Stimulated activated naive B cell treated with anti-CD40 and anti-IgM and Interleukin-4, amounts not matched to agents 10 μg/mL and 1 μg/mL and 100 μg/mL, for 72 hours (primary cell): ENCODE measurements around the gene BAZ2A.
A peak's percentile ranks its signal among the peaks of the same experiment; 100 is the strongest.

ENCODE experiments used
- ATAC-seq, 2 donors: fragments of 150-1000 bp; cut with Tn5 transposase; replicated peaks; 2 replicates each; pipeline ENCODE4 v1.10.0; 2021; ENCODE audit warnings: moderate library complexity in 1 of 2
- DNase-seq: peaks from one replicate; pipeline ENCODE4 v3.0.0; 2021
- H3K27ac Mint-ChIP-seq: one replicate; pipeline ENCODE4 v1.8.0; 2022; ENCODE audit warnings: mild to moderate bottlenecking, mixed read lengths
- H3K27me3 Mint-ChIP-seq, 2 donors: one replicate each; pipeline ENCODE4 v1.8.0; 2022; ENCODE audit warnings: mixed read lengths in 2 of 2
- H3K36me3 Mint-ChIP-seq, 2 donors: one replicate each; pipeline ENCODE4 v1.8.0; 2022; ENCODE audit warnings: mixed read lengths in 2 of 2, mild to moderate bottlenecking in 1 of 2
- H3K4me1 Mint-ChIP-seq, 2 donors: one replicate each; pipeline ENCODE4 v1.8.0; 2022; ENCODE audit warnings: mixed read lengths in 2 of 2, mild to moderate bottlenecking in 1 of 2
- H3K4me3 Mint-ChIP-seq, 2 donors: one replicate each; pipeline ENCODE4 v1.8.0; 2022; ENCODE audit warnings: mild to moderate bottlenecking in 2 of 2, mixed read lengths in 2 of 2, moderate library complexity in 1 of 2
- H3K9me3 Mint-ChIP-seq, 2 donors: one replicate each; pipeline ENCODE4 v1.8.0; 2022; ENCODE audit warnings: mixed read lengths in 2 of 2, mild to moderate bottlenecking in 1 of 2

BAZ2A gene

DNA sequence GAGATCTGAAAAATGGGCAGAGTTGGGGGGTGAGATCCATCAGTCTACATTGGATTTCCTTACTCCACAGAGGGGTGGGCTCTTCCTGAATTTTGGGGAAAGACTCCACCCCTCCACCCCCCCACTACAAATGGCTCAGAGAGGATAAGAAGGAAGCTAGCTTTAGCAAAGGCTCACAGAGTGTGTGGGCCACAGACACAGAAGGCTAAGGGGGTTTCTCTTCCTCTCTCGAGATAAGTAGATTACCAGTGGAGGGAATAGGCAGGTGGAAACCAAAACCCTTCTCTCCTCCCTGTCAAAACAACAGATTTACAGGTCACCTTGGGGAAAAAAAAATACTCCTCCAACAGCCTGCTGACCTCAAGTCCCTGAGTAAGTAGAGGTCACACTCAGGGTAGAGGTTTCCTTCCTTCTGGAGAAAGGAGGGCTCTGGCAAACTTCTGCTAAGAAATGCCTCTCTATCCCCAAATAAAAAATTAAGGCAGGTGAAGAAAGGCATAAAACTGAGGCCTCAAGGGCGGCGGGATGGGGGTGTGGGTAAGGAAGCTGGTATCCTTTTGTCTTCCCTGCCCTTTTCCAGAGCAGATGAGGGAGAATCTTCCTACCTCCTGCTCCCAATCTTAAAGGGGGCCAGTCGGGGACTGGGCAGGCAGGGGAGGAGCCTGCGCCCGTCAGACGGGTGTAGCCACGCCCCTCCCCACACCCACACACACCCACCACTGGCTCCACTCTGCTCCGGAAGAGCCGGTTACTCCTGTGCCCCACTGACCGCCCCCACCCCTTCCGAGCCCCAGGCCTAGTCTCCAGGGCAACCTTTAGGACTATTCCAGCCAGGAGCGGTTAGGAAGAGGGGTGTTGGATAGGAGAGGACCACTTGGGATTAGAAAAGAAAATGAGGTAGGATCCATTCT is 1.9 kb upstream of the BAZ2A start:
- DNase-seq: peak; percentile 43
- Mint-ChIP-seq H3K9me3 (no peaks in the 10 kb centered on the region), H3K27me3 (no peaks in the 10 kb centered on the region), H3K36me3 (peaks cover 9 to 32% of the 10 kb centered on the region in 2 donors), H3K4me1 (peaks cover 56 to 81% of the 10 kb centered on the region in 2 donors), H3K27ac (peak overlapping the region; percentile 86), H3K4me3 (peak overlapping the region; percentile 90 to 97)
- ATAC-seq: peak; percentile 28

DNA sequence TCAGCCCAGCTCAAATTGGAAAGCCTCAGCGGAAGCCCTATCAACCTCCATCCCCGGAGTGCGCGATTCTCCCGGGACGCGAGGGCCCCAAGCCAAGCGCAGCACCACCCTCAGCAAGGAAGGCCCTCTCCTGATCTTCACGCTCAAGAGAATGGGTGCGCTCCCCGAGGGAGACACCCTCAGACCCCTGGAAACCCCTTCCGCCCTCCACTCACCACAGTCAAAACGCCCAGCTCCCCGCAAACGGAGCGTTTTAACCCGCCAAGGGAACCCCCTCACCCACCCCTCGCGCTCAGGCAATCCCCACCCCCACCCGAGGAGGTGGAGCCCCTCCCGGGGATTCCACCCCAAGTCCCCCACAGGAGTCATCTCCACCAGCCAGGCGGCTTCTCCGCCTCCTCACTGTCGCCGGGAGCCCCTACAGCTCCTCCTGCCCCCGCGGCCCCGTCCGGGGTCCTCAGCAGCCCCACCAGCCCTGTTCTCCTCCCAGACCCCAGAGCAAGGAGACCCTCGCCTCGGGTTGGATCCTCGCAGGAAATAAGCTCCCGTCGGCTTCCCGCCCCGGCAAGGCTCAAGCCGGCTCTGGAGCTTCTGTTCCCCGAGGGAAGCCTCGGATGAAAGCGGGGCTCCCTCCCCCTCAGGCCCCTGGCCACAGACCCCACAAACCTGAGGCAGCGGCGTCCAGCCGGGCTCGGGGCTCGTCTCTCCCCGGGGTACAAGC is 507 bp downstream of the BAZ2A start:
- Mint-ChIP-seq H3K27ac (peak overlapping the region; percentile 98), H3K4me1 (peaks cover 60 to 88% of the 10 kb centered on the region in 2 donors), H3K4me3 (peak overlapping the region; percentile 90 to 97), H3K27me3 (no peaks in the 10 kb centered on the region), H3K9me3 (no peaks in the 10 kb centered on the region), H3K36me3 (peaks cover 12 to 29% of the 10 kb centered on the region in 2 donors)
- DNase-seq (peak; percentile 29), ATAC-seq (peak; percentile 10 to 18)

DNA sequence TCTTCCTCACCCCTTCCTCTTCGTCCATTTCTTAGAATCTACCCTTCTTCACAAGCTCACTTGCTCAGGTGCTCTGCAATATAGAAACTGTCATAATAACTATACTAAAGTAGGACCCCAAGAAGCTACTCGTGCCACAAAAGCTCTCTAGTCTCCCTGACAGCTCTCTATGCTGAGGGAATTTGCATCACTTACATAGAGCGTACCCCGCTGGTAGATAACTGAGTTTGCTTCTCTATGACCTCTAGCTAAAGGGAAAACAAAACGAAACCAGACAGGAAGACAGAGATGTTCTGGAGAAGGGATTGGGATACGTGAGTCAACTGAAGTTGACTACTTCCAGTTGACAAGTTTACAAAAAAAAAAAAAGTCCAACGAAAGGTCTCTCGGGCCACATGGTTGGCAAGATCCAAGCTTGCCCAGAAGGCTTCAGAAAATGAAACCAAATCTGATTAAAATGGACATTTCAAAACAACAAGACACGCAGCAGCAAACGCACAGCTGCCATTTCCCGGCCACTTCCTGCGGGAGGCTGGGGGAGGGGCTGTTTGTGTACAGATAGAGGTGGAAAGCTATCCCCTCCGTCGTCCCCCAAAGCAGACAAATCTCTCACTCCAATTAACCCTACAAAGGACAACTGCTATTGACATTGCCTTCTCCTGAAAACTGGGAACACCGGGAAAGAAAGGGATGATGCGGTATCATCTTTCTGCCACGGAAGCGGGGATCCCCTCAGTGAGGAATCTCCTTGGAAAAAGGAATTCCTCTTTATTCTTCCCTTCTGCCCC is 1.3 kb downstream of the BAZ2A start:
- H3K27ac Mint-ChIP-seq: peak overlapping the region; percentile 98

DNA sequence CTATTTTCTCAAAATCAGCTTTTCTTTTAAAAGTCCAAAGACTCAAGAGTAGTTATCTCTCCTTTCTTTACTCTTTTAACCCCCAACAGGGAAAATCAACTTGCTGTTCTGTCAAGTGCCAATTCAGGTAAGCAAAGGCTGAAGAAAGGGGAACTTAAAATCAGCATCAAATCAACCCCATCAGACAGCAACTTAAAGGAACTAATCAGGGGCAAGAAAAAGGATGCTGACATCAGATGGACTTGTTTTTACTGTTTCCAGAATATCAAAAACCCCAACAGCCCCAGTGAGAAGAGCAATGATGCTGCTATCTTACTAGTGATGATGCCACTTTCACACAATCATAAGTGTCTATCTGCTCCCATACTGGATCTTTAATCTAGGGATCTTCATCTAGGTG is 3.4 kb downstream of the BAZ2A start:
- Mint-ChIP-seq H3K4me3 (peak overlapping the region; percentile 6 to 25), H3K4me1 (peaks cover 47 to 85% of the 10 kb centered on the region in 2 donors), H3K27me3 (no peaks in the 10 kb centered on the region), H3K36me3 (peaks cover 19 to 35% of the 10 kb centered on the region in 2 donors), H3K9me3 (no peaks in the 10 kb centered on the region), H3K27ac (peak overlapping the region; percentile 51)
- DNase-seq (no peak), ATAC-seq (peak; percentile 36 to 44)

More for the DNA sequence above, 1.3 kb downstream of the BAZ2A start:
- Mint-ChIP-seq H3K27me3 (no peaks in the 10 kb centered on the region), H3K4me1 (peaks cover 60 to 90% of the 10 kb centered on the region in 2 donors), H3K36me3 (peaks cover 15 to 30% of the 10 kb centered on the region in 2 donors), H3K9me3 (no peaks in the 10 kb centered on the region), H3K4me3 (peak overlapping the region; percentile 90 to 97)
- ATAC-seq (peak; percentile 15 to 16), DNase-seq (peak; percentile 43)

DNA sequence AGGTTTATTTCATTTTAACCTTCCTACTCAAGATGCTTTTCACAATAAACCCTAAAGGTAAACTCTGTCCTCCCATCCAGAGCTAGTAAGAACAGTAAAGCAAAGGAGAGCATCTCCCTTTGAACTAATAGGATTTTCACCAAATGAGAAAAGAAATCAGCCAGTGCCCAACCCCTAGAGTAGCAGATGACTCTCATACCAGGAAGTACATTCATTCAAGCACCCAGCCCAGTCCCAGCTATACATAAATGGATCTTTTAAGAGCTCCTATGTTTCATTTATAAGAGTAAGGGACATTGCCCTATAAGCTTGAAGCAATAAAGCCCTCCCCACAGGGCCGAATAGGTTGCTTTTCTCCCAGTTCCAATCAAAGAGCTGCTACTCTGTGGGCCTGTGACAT is 7.6 kb downstream of the BAZ2A start:
- Mint-ChIP-seq H3K4me1 (peaks cover 28 to 70% of the 10 kb centered on the region in 2 donors), H3K27me3 (no peaks in the 10 kb centered on the region), H3K4me3 (no peak overlapping the region), H3K27ac (no peak overlapping the region), H3K9me3 (no peaks in the 10 kb centered on the region), H3K36me3 (peaks cover 13 to 28% of the 10 kb centered on the region in 2 donors)
- no peak for ATAC-seq
- no peak for DNase-seq

DNA sequence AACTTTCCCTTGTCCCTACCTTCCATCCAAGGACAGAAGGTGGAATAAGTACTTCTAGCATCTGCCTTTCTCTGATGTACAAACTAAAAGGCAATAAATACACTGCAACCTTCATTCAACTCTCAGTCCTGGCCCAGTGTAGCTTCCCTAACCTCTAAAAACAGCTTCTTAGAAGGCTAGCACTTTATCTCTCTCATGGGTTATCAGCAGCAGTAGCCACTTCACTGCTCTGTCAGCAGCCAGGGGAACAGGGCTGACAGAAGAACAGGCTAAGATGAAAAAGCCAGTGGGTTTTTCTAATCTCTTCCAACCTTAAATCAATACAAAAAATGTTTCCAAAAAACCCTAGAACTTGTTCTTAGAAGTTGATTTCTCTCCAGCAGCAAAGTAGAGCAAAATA is 13.2 kb downstream of the BAZ2A start:
- Mint-ChIP-seq H3K4me3 (no peak overlapping the region), H3K27ac (peak overlapping the region; percentile 53), H3K36me3 (peaks cover 45 to 57% of the 10 kb centered on the region in 2 donors)

DNA sequence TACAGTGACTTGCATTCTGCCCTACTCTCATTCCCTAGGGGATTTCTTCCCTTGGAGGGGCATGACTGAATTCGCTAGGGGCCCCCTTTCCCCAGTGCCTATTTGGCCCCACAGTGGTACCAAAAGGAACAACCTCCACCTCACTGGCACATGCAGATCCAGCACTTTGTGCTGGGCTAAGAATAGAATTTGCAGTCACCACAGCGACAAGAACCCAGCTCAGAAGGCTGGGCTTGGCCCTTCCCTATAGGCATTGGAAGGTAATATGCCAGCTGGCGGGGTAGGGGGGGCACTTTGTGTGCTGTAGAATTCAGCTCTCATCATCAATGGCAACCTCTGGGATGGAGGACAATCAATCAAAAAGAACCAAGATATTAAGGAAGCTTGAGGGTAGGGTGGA is 13.9 kb downstream of the BAZ2A start:
- peaks cover 48 to 64% of the 10 kb centered on the region in 2 donors for H3K36me3 Mint-ChIP-seq
- no peak for ATAC-seq
- H3K27me3 Mint-ChIP-seq: no peaks in the 10 kb centered on the region
- no peaks in the 10 kb centered on the region for H3K9me3 Mint-ChIP-seq
- H3K4me3 Mint-ChIP-seq: no peak overlapping the region
- peak overlapping the region; percentile 56 for H3K27ac Mint-ChIP-seq
- peaks cover 21 to 50% of the 10 kb centered on the region in 2 donors for H3K4me1 Mint-ChIP-seq
- no peak for DNase-seq

More for the DNA sequence above, 13.2 kb downstream of the BAZ2A start:
- Mint-ChIP-seq H3K4me1 (peaks cover 22 to 52% of the 10 kb centered on the region in 2 donors), H3K27me3 (no peaks in the 10 kb centered on the region), H3K9me3 (no peaks in the 10 kb centered on the region)
- DNase-seq (no peak), ATAC-seq (no peak)

DNA sequence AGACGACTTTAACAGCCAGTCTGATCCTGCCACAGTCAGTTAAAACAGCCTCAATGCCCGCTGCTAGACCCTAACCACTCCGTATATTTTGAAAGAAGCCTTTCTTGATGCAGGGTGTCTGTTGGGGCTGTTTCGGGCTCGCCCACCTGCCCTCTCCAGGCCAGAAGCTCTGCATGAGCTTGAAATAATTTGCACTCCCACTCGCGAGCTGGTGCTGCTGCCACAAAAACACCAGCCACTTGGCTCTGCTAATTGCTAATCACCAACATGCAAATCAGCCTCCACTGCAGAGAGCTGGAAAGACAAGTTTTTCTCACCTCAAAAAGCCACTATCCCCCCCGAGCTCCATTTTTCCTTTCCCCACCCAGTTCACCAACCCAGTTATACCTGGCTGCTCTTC is 15.5 kb downstream of the BAZ2A start:
- Mint-ChIP-seq H3K27ac (peak overlapping the region; percentile 80), H3K4me1 (peaks cover 17 to 47% of the 10 kb centered on the region in 2 donors), H3K27me3 (no peaks in the 10 kb centered on the region), H3K4me3 (no peak overlapping the region), H3K36me3 (peaks cover 58 to 68% of the 10 kb centered on the region in 2 donors), H3K9me3 (no peaks in the 10 kb centered on the region)
- no peak for ATAC-seq
- DNase-seq: no peak

DNA sequence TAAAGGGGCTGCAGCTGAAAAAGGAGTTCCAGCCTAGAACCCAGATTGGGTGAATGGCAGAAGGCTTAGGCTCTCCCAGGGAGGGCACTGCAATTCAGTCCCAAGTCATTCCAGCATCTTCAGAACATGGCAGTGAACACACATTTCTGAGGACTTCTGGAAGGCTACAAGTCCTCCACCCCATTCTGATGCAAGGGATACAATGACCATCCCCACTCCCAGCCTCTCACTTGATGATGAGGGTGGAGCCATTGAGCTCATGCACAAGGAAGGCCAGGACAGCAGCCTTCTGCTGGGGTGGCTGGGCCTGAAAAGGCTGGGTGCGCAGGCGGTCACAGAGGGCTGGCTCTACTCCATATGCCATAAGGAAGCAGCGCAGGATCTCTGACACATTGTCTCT is 25.8 kb downstream of the BAZ2A start:
- H3K4me3 Mint-ChIP-seq: no peak overlapping the region
- H3K27me3 Mint-ChIP-seq: no peaks in the 10 kb centered on the region
- no peak overlapping the region for H3K27ac Mint-ChIP-seq
- DNase-seq (no peak), ATAC-seq (no peak)
- H3K9me3 Mint-ChIP-seq: no peaks in the 10 kb centered on the region
- peaks cover 53 to 65% of the 10 kb centered on the region in 2 donors for H3K36me3 Mint-ChIP-seq
- no peaks in the 10 kb centered on the region for H3K4me1 Mint-ChIP-seq

DNA sequence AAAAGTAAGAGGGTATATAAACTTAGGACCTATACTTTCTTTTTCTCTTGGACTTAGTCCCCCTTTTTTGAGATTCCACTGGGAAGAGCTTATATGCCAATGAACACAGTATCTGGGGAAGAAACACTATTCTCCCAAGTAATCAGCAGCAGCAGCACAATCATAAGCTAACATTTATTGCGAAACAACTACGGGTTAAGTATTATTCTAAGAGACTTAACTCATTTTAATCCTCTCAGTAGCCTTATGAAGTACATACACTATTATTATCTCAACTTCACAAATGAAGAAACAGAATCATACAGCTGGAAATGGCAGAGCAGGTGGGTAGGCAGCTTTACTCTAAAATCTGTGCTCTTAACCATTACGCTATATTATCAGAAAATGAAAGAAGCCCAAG is 27.9 kb downstream of the BAZ2A start:
- Mint-ChIP-seq H3K4me3 (no peak overlapping the region), H3K27me3 (no peaks in the 10 kb centered on the region), H3K36me3 (peaks cover 52 to 74% of the 10 kb centered on the region in 2 donors), H3K4me1 (peaks cover under 1 to 2% of the 10 kb centered on the region in 2 donors), H3K9me3 (no peaks in the 10 kb centered on the region), H3K27ac (no peak overlapping the region)
- DNase-seq (no peak), ATAC-seq (no peak)

DNA sequence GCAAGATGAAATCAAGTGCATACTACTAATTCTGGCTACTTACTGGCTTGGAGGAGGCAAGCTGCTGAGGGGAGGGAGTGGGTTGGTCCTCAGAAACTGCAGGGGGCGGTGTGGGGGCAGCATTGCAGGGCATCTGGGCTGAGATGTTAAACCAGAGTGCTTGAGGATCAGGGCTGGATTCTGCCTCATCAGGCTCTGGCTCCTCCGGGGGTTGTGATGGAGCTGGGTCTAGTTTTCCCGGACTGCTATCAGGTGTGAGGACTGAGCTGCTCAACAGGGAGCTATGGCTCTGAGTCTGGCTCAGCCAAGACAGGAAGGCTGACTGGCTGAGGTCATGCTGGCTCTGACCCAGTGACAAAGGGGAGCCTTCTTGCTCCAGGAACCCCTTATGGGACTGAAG is 28.6 kb downstream of the BAZ2A start:
- no peak overlapping the region for H3K4me3 Mint-ChIP-seq
- H3K4me1 Mint-ChIP-seq: peaks cover 6% of the 10 kb centered on the region in 2 donors
- no peaks in the 10 kb centered on the region for H3K27me3 Mint-ChIP-seq
- no peaks in the 10 kb centered on the region for H3K9me3 Mint-ChIP-seq
- ATAC-seq: peak; percentile 43 to 51
- peaks cover 58 to 74% of the 10 kb centered on the region in 2 donors for H3K36me3 Mint-ChIP-seq
- peak overlapping the region; percentile 42 for H3K27ac Mint-ChIP-seq
- DNase-seq: no peak

DNA sequence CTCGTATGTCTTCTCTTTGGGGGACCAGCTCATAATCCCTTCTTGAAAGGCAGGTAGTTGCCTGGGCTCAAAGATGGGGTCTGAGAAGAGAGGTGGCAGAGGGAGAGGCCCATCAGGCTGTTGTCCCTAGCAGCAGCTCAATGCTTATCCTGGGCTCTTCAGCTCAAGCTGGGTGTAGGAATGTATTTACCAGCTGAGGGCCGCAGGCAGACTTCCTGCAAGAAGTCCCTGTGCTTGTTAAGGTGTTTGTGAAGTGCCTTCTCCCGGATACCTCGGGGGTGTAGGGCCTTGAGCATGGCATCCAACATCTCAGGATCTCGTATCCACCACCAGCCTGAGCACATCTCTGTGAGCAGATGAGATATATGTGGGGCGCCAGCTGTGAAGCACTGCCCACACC is 29.4 kb downstream of the BAZ2A start:
- H3K27me3 Mint-ChIP-seq: no peaks in the 10 kb centered on the region
- no peak for DNase-seq
- no peaks in the 10 kb centered on the region for H3K9me3 Mint-ChIP-seq
- peaks cover 6 to 11% of the 10 kb centered on the region in 2 donors for H3K4me1 Mint-ChIP-seq
- H3K36me3 Mint-ChIP-seq: peaks cover 53 to 71% of the 10 kb centered on the region in 2 donors
- ATAC-seq: no peak
- H3K4me3 Mint-ChIP-seq: no peak overlapping the region
- peak overlapping the region; percentile 56 for H3K27ac Mint-ChIP-seq

DNA sequence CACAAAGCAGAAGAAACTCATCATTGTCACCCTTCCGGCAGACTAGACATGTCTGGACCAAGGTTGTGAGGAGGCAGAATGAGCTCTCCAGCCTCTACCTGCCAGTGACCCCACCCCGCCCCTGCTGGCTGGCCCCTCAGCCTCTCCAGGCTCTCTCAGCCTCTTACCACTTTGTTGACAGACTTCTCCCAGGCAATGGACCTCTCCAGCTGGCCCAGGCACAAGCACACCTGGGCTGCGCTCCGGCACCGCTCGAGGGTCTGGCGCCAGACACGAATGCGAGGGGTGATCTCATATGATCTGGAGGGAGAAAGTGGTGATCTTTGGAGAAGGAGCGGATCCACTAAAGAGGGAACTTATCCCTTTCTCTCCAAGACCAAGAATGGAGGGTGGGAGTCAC is 30.3 kb downstream of the BAZ2A start:
- H3K36me3 Mint-ChIP-seq: peaks cover 49 to 68% of the 10 kb centered on the region in 2 donors
- H3K27me3 Mint-ChIP-seq: no peaks in the 10 kb centered on the region
- ATAC-seq: no peak
- peaks cover 6 to 13% of the 10 kb centered on the region in 2 donors for H3K4me1 Mint-ChIP-seq
- no peak overlapping the region for H3K4me3 Mint-ChIP-seq
- no peak overlapping the region for H3K27ac Mint-ChIP-seq
- no peak for DNase-seq
- no peaks in the 10 kb centered on the region for H3K9me3 Mint-ChIP-seq

DNA sequence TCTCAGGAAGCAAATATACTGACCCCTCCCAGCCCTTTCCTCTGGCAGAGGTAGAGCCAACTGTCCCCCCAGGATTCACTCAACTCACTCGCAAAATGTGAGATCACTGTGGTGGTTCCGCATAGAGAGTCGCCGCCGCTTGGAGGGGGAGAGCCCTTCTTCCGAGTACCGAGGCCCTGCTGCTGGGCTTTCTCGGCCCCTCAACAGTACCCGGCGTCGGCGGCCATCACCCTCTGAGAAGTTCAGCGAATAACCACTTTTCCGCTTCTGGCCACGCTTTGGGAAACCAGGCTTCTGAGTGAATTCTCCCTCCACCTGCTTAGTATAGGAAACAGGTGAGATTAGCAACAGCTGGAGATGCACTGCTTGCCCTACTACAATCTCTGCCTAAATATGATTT is 31.1 kb downstream of the BAZ2A start:
- Mint-ChIP-seq H3K27me3 (no peaks in the 10 kb centered on the region), H3K4me3 (no peak overlapping the region), H3K36me3 (peaks cover 42 to 66% of the 10 kb centered on the region in 2 donors), H3K27ac (peak overlapping the region; percentile 20), H3K9me3 (no peaks in the 10 kb centered on the region), H3K4me1 (peaks cover 9 to 20% of the 10 kb centered on the region in 2 donors)
- DNase-seq (no peak), ATAC-seq (no peak)
